GM12891 (cell line): ENCODE data around the gene TXNRD1.
A peak's percentile ranks its signal among the peaks of the same experiment; 100 is the strongest.
"Not testable (repeated sequence)": the region's sequence is repeated elsewhere in the genome, so short reads cannot be mapped to it uniquely, and the experiment has no call there.

Experiments
- DNase-seq: peaks from one replicate; pipeline ENCODE4 v3.0.0; 2011; ENCODE audit warnings: low spot score; ENCODE audit not compliant: insufficient read length
- FAIRE-seq: peaks from 2 replicates; lab custom pipeline; 2011; peaks lifted over from hg19 to GRCh38; lab: Jason Lieb, UNC
- PAX5 ChIP-seq: IDR thresholded peaks from 2 replicates; pipeline ENCODE4 v1.6.1; 2011; ENCODE audit warnings: low read length, moderate library complexity, mild to moderate bottlenecking; ENCODE audit not compliant: insufficient read depth, severe bottlenecking
- POLR2A ChIP-seq: IDR thresholded peaks from 2 replicates; pipeline ENCODE4 v1.6.1; 2011; ENCODE audit warnings: low read depth, low read length, control low read depth
- POLR2AphosphoS5 ChIP-seq: IDR thresholded peaks from 2 replicates; pipeline ENCODE4 v1.6.1; 2011; ENCODE audit warnings: low read depth, low read length, control low read depth
- POU2F2 ChIP-seq: IDR thresholded peaks from 2 replicates; pipeline ENCODE4 v1.6.1; 2011; ENCODE audit warnings: low read depth, mild to moderate bottlenecking, control low read depth, low read length, moderate library complexity
- SPI1 ChIP-seq: IDR thresholded peaks from 2 replicates; pipeline ENCODE4 v1.6.1; 2011; ENCODE audit warnings: low read depth, low read length, control low read depth
- TAF1 ChIP-seq: IDR thresholded peaks from 2 replicates; pipeline ENCODE4 v1.6.1; 2011; ENCODE audit warnings: low read depth, low read length, control low read depth

The TXNRD1 gene

GRCh38 chr12:104323899-104324298, 108.3 kb downstream of the TXNRD1 start:
- TF ChIP-seq POLR2A = no peak
- no peak for TF ChIP-seq POLR2AphosphoS5
- no peak for TF ChIP-seq SPI1
- no peak for TF ChIP-seq PAX5
- no peak for TF ChIP-seq TAF1
- TF ChIP-seq POU2F2 = no peak
- FAIRE-seq (no peak), DNase-seq (no peak)

GRCh38 chr12:104328278-104328677, 112.7 kb downstream of the TXNRD1 start:
- not testable (repeated sequence) for DNase-seq, FAIRE-seq

GRCh38 chr12:104328790-104329189, 113.2 kb downstream of the TXNRD1 start:
- TF ChIP-seq TAF1 = no peak
- TF ChIP-seq POLR2AphosphoS5 = no peak
- TF ChIP-seq POLR2A = no peak
- TF ChIP-seq PAX5 = no peak
- TF ChIP-seq POU2F2 = no peak
- TF ChIP-seq SPI1 = no peak
- no peak for DNase-seq
- no peak for FAIRE-seq

DNA sequence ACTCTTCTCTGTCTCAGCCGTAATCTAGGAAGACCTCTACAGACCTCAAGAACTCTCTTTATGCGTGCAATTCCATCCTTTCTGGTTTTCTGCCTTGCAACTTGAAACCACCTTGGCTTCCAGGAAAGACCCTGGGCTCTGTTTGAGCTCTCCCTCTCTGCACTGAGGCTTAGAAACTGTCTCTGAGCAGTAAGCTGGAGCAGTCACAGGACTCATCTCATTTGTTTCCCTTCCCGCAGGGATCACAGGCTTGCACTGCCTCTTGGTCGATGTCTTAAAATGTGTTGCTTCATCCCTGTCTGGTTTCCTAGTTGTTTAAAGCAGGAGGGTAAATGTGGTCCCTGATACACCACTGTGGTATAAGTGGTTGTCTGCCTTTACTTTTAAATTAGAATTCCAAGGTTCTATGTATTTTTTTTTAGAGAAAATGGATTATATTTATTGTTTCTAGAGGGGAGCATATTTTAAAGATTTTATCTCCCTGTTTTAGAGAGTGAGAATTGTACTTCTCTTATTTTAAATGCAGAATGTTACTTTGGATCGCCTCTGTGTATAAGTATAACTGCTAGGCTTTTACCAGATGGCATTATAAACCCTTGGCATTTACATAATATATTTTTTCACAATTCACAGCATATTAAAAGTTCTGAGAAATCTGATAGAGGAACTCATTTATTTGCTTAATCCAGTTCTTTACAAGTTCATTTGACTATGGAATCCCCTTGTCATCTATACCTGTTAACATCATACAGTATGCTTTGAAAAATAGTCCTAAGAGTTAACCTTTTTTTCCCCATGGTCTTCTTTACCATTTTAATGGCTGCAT, 114.3 kb downstream of the TXNRD1 start:
- TF ChIP-seq PAX5 = no peak
- TF ChIP-seq TAF1 = no peak
- TF ChIP-seq SPI1 = no peak
- TF ChIP-seq POLR2A = no peak
- TF ChIP-seq POU2F2 = no peak
- TF ChIP-seq POLR2AphosphoS5 = no peak
- DNase-seq (no peak), FAIRE-seq (no peak)

- TF ChIP-seq POU2F2 = no peak
- TF ChIP-seq TAF1 = no peak
- TF ChIP-seq PAX5 = no peak
- no peak for TF ChIP-seq POLR2A
- TF ChIP-seq POLR2AphosphoS5 = no peak
- TF ChIP-seq SPI1 = no peak
- DNase-seq = no peak
- FAIRE-seq = no peak
Measured at GRCh38 chr12:104331376-104331775, 115.8 kb downstream of the TXNRD1 start.

- not testable (repeated sequence) for FAIRE-seq, DNase-seq
Measured at GRCh38 chr12:104332273-104332672, 116.7 kb downstream of the TXNRD1 start.

DNA sequence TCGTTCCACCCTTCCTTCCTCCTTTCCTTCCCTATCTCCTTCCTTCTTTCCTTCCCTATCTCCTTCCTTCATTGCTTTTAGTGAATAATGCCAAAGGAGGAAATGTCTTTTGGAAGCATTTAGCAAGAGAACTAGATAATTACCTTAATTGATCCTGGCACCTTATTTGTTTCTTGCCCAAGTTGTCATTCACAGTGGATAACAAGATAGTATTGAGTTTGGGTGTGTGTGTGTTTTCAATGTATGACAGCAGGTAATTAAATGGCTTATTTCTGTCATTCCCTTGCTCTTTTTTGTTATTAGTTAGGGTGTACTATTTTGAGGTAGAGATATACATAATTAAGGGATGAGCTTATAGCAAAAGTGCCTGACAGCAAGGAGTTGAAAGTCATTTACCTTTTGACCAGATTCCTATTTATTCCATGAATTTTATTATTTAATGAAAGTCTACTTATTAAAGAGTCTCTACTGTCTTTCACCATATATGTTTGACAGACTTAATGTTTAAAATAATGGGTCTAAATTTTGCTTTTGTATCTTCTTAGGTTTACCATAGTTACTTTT, 118.2 kb downstream of the TXNRD1 start:
- no peak for FAIRE-seq
- no peak for DNase-seq

GRCh38 chr12:104334581-104334980, 119.0 kb downstream of the TXNRD1 start:
- no peak for FAIRE-seq
- no peak for DNase-seq
- no peak for TF ChIP-seq PAX5
- TF ChIP-seq SPI1 = no peak
- TF ChIP-seq TAF1 = no peak
- TF ChIP-seq POU2F2 = no peak
- TF ChIP-seq POLR2AphosphoS5 = no peak
- no peak for TF ChIP-seq POLR2A

More for the DNA sequence above, 118.2 kb downstream of the TXNRD1 start:
- TF ChIP-seq POLR2AphosphoS5 (no peak), PAX5 (no peak), SPI1 (no peak), POU2F2 (no peak), POLR2A (no peak), TAF1 (no peak)

DNA sequence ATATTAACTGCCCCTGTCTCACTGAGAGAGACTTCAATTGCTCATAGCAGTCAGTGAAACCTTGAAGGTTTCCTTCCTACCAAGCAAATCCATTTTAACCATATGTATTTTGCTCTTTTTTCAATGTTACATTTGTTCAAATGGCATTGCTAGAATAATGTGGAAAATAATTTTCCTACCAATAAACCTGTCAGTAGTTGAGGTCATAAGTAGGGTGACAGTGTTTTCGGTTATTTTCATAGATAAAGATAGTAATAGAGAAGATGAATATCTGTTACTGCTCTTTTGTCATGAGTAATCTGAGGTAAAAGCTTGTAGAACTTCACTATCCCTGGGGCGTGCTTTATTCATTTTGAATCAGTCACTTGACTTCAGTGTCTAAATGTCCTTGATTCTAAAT, 120.5 kb downstream of the TXNRD1 start:
- TF ChIP-seq SPI1 (no peak), POLR2AphosphoS5 (no peak), POU2F2 (no peak), TAF1 (no peak), POLR2A (no peak), PAX5 (no peak)
- DNase-seq (no peak), FAIRE-seq (no peak)

GRCh38 chr12:104337030-104337558, 121.5 kb downstream of the TXNRD1 start:
- peak; percentile 52 for FAIRE-seq

GRCh38 chr12:104339663-104340062, 124.1 kb downstream of the TXNRD1 start:
- no peak for TF ChIP-seq TAF1
- TF ChIP-seq PAX5 = no peak
- no peak for TF ChIP-seq POU2F2
- no peak for TF ChIP-seq POLR2A
- TF ChIP-seq SPI1 = no peak
- TF ChIP-seq POLR2AphosphoS5 = no peak
- DNase-seq = no peak
- no peak for FAIRE-seq

More at GRCh38 chr12:104337030-104337558, 121.5 kb downstream of the TXNRD1 start:
- DNase-seq = no peak
- no peak for TF ChIP-seq POLR2AphosphoS5
- no peak for TF ChIP-seq SPI1
- TF ChIP-seq TAF1 = no peak
- no peak for TF ChIP-seq POU2F2
- no peak for TF ChIP-seq PAX5
- TF ChIP-seq POLR2A = no peak

- no peak for FAIRE-seq
- TF ChIP-seq POLR2A (no peak), POLR2AphosphoS5 (no peak), SPI1 (no peak), TAF1 (no peak), PAX5 (no peak), POU2F2 (no peak)
- DNase-seq = no peak
Measured at GRCh38 chr12:104340177-104340576, 124.6 kb downstream of the TXNRD1 start.
